Retina (tissue), 1 donor: ENCODE measurements around the gene LIMK1.
"Not testable (repeated sequence)": the region's sequence is repeated elsewhere in the genome, so short reads cannot be mapped to it uniquely, and the experiment has no call there.

Experiments
- DNase-seq: peaks from one replicate; pipeline ENCODE4 v3.0.0-alpha.2; 2016

LIMK1 gene

DNA sequence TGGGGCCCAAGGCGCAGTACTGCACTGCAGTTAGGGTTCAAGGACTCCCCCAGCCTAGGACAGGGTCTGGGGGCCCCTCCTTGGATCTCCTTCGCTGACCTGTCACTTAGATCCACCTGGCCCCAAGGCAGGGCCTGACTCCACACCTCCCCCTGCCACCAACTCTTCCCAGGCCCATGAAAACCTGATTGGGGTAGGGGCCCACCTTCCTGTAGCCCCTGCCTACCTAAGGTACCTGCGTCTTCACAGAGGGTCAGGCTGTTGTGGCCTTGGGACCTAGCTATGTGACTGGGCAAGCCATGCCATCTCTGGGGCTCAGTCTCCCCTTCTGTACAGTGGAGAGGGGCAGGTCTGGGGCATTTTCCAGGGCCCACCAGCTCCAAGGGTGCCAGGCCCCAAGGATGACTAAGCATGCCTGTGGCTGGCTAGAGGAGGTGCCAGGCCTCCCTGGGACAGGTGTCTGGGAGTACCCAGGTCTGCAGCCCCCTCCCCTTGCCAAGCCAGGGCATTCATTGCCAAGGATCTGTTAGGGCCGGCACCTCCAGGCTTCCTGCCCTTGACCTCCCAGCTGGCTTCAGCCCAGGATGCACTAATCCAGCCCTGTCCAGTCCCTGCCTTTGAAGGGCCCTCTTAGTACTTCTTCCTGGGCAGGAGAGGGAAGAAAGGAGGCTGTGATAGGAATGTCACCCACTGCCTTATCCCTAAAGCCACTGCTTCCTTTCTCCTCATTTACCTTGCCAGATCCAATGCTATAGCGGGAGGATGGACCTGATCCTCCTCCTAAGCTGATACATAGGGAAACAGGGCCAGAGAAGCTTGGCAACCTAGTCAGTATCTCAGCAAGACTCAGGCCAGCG is 1.3 kb downstream of the LIMK1 start:
- DNase-seq, result no peak

DNA sequence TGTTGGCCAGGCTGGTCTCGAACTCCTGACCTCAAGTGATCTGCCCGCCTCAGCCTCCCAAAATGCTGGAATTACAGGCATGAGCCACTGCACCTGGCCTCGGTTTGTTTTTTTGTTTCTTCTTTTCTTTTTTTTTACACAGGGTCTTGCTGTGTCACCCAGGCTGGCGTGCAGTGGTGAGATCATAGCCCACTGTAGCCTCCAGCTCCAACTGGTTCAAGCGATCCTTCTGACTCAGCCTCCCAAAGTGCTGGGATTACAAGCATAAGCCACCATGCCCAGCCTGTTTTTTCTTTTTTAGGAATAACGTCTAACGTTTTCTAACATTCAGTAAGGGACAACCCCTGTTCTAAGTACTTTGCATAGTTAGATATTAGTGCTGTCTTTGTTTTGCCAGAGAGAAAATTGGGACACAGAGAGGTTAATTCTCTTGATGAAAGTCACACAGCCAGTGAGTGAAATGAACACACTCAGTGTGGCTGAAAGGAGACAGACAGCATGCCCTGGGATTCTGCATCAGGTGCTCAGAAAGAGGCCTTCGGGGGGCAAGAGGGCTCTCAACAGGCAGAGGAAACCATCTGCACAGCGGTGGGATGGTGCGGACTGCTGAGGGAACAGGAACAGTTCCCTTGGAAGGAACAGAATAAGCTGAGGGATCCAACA is 4.3 kb downstream of the LIMK1 start:
- DNase-seq, result no peak

DNA sequence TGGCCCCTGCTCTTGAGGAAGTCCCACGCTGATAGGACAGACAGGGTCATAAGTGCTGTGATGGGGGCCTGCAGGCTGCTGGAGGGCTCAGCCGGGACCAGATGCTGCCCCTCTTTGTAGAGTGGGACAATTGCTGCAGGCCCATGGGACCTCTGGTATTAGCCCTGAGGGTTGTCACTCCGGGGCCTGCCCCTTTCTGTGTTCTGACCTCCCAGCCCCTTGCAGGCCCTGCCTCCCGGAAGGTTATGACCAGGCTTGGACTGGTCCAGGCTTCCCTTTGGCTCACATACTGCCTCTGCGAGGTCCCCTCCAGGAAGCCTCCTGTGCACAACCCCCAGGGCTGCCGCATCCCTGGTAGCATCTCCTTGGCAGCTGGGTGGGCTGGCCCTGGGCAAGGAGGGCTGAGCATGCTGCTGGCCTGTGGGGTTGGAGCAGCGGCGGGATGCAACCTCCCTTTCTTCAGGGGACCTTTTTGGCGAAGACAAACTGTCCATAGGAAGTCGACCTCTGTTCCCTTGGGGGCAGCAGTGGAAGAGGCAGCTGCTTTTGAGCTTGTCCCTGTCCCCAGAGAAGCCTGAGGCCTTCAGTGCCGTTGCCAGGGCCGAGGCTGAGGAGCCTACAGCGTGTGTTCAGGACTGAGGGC is 8.8 kb downstream of the LIMK1 start:
- peak; percentile 47 for DNase-seq

DNA sequence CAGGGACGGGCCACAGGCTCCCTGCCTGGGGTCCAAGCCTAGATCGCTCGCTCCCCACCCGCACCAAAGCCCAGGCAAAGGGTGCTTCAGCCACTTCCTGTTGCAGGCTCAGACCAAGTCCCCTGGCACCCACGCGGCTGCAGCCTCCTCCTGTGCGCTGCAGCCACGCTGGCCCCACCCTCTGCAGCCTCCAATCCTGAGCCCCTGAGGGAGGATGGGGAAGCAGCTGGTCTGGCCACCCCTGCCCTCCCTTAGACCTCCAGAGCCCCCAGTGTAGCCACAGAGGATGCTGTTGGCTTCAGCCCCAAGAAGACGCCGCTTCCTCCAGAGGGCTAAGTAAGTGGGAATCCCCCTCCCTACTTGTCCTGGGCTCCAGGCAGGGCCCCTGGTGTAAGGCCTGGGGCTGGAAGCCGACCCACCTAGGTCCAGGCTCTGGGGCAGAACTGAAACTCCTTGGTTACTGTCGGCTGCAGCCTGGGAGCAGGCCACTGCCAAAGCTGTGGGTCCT is 9.4 kb downstream of the LIMK1 start:
- DNase-seq, result peak; percentile 46

DNA sequence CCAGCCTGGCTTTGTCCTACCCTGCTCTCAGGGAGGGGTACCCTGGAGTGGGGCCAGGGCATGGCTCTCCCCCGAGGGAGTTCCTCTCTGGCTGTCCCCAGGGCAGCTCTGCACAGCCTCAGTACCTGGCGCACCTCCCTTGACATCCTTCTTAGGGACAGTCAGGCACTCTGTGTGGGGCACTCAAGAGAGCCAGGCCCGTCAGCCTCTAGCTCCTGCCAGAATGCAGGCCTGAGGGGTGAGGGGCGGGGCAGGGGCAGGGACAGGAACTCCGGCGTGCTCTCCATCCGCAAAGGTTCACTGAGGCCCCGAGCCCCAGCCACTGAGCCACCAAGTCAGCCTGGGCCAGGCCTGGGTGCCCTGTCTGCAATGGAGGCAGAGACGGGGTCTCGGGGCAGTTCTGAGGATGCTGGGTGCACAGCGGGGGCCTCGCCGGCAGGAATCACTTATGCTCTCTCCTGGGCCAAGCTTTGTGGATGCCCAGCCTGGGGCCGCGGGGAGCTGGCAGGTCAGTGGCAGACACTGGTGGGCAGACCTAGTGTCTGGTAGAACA is 10.1 kb downstream of the LIMK1 start:
- no peak for DNase-seq

DNA sequence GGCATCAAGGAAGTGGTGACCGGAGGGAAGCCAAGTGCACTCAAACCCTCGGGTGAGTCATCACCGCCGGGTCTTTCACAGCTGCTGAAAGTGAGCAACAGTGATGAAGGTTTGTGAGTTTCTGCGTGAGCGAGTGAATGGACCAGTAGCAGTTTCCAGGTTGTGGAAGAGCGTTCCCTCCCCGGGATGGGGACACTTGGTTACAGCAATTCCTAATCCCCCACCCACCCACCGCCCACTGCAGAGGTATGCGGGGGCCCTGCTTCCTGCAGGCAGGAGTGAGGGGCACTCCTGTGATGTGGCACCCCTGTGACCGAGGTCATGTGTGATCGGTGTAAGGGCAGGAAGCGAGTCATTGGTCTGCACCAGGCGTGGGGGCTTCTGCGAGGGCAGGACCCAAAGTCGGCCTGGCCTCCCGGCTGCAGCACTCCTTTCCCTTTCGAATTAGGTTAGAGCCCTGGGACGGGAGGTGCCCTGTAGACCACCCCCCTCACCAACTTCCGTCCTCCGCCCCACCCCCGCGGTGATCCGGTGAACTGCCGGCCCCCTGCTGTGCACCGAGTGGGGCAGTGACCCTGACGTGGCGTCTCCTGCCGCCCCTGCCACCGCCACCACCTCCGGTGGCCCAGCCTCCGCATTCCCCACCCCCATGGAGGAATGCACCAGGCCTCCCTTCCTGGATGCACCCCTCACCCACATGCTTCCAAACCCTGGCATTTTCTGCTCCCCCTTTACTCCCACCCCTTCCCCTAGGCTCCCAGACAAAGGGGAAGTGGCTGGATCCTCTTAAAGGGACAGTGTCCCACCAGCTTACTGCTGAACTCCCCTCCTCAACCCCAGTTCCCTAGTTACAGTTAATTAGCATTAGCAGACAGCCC is 10.9 kb downstream of the LIMK1 start:
- DNase-seq, result peak; percentile 70

DNA sequence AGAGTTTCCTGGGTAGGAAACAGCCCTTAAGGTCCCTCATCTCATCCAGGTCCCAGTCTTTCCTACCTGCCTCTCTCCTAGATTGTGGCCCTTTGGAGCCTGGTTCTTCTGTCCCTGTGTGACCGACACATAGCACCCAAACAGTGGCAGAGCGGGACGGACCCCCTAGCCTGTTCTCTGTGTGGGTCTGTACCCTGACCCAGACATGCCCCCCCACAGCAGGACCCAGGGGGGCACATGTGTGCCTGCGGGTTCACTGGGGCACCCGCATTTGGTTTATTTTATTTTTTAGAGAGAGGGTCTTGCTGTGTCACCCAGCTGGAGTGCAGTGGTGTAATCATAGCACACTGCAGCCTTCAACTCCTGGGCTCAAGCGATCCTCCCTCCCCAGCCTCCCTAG is 11.5 kb downstream of the LIMK1 start:
- no peak for DNase-seq

DNA sequence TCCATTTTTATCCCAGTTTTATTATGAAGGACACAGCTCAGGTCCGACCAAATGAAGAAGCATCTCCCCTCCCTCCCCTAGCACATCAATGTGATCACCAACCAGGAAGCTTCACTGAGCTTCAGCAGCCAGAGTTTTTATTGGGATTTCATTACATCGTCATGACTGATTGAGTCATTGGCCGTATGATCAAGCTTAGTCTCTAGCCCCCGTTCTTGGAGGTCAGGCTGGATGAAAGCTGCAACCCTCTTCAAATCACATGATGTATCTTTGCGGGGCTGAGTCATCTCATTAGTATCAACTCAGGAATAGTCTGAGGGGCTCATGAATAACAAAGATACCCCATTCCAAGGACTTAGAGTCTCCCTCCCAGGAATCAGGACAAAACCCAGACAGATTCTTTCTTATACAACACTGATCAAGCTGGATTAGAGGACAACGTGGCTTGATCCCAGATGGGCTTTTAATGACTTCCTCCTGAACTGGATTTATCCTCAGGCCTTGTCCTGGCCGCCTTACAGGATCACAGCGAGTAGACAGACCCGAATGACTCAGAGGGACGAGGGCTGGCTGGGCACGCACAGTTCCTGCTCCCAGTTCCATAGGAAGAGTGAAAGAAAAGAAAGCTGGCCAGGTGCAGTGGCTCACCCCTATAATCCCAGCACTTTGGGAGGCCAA is 14.5 kb downstream of the LIMK1 start:
- no peak for DNase-seq

DNA sequence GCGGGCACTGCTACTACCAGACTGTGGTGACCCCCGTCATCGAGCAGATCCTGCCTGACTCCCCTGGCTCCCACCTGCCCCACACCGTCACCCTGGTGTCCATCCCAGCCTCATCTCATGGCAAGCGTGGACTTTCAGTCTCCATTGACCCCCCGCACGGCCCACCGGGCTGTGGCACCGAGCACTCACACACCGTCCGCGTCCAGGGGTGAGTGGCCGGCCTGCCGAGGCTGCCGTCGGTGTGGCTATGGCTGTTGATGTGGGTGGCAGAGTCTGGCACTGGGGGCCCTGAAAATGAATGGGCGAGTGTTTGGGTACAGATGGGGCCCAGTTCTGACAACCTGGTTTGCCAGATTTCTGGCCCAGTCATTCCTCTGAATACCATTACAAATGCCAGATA is 15.4 kb downstream of the LIMK1 start:
- no peak for DNase-seq

DNA sequence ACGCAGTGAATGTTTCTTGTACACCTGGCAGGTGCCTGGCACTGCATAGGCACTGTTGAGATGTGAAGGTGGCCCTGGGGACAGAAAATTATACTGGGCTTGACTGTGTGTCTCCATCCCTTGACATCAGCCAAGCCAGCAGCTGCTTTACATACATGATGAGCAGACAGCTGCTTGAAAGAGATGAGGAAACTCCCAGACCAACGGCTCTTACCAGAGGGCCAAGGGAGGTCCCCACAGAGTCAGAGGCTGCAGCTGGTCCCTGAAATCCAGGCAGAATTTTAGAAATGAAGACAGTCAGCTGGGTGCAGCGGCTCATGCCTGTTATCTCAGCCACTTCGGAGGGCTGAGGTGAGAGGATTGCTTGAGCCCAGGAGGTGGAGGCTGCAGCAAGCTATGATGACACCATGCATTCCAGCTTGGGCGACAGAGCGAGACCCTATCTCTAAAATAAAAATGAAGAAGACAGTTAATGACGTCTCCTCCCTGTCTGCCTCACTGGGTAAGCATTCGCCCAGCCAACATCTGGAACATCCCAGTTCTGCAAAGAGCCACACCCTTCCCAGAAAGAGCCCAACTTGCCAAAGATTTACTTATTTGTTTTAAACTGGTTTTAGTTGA is 17.6 kb downstream of the LIMK1 start:
- DNase-seq, result no peak

DNA sequence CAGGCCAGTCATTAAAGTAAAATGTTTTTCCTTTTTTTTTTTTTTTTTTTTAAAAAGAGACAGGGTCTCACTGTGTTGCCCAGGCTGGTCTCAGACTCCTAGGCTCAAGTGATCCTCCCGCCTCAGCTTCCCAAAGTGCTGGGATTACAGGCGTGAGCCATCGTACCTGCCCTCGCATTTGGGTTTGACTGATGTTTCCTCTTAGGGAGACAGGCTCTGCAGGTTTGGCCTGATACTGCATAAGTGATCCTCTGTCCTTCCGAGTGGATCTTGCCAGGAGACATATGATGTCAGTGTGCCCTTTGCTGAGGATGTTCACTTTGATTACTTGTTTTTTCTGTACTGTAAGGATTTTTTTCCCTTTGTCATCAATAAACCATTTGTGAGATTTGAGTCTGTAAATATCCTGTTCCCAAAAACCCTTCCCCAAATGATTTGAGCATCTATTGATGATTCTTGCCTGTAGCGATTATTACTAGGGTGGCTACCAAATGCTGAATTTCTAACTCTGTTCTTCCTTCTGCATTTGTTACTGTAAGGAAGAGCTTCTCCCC is 19.7 kb downstream of the LIMK1 start:
- no peak for DNase-seq

DNA sequence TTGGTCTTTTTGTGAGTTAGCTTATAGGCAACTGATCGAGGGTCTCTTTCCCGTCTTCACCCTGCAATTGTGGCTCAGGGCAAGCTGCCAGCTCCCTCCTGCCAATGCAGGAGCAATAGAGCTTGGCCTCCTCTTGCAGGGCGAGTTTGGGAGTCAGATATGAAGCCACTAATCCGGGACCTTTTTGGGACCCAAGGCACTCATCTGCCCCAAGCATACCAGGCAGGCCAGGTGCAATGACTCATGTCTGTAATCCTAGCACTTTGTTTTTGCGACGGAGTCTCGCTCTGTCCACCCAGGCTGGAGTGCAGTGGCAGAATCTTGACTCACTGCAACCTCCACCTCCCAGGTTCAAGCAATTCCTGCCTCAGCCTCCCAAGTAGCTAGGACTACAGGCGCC is 21.1 kb downstream of the LIMK1 start:
- DNase-seq, result no peak

DNA sequence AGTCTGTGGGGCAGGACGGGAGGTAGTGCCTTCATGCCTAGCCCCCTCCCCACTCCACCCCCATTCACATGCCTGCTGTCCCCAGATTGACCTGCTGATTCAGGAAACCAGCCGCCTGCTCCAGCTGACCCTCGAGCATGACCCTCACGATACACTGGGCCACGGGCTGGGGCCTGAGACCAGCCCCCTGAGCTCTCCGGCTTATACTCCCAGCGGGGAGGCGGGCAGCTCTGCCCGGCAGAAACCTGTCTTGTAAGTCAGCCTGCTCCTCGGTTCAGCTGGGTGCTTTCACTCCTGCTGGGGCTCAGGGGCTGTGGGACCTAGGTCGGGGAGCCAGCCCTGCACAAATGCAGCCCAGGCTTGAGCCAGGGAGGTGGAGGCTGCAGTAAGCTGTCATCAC is 22.4 kb downstream of the LIMK1 start:
- no peak for DNase-seq

DNA sequence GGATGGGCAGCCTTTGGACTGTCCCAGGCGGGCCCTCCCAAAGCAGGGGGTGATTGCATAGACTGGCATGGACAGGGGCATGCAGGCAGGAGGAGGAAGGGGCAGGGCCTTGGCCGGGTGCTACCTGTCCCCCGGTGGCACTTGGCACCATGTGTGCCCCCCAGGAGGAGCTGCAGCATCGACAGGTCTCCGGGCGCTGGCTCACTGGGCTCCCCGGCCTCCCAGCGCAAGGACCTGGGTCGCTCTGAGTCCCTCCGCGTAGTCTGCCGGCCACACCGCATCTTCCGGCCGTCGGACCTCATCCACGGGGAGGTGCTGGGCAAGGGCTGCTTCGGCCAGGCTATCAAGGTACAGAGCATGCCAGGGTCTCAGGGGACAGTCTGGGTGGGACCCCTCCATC is 23.2 kb downstream of the LIMK1 start:
- DNase-seq, result no peak

DNA sequence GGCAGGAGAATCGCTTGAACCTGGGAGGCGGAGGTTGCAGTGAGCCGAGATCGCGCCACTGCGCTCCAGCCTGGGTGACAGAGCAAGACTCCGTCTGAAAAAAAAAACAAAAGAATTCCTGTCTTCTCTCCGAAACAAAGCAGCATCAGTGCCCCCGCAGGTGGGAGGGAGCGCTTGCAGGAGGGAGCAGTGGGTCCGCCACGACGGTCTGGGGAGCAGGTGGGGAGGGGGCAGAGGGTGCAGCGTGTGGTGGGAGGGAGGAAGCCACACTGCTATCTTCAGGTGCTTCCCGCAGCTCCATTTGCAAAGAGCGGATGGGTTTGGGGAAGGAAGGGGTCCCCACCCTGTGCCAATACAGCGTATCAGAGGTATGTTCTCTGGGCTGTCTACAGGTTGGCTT is 31.7 kb downstream of the LIMK1 start:
- no peak for DNase-seq

DNA sequence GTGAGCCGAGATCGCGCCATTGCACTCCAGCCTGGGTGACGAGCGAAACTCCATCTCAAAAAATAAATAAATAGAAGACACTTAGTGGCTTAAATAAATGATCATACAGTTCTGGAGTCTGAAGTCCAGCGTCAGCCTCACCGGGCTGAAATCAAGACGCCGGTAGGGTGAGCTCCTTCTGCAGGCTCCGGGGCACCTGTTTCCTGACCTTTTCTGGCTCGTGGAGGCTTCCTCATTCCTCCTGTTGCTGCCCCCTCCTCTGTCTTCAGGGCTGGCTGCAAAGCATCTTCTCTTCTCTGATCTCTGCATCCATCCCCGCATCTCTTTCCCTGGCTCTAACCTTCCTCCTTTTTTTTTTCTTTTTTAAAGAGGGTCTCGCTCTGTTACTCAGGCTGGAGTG is 32.8 kb downstream of the LIMK1 start:
- DNase-seq, result no peak

DNA sequence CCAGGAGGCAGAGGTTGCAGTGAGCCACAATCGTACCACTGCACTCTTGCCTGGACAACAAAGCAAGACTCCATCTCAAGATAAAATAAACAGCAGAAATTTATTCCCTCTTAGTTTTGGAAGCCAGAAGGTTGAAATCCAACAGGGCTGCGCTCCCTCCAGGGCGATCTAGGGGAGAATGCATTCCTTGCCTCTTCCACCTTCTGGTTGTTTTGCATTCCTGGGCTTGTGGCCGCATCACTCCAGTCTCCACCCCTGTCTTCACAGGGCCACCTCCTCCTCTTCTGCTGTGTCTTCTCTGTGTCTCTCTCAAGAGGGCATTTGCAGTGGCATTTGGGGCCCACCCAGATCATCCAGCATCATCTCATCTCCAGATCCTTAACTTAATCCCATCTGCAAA is 36.2 kb downstream of the LIMK1 start:
- no peak for DNase-seq

DNA sequence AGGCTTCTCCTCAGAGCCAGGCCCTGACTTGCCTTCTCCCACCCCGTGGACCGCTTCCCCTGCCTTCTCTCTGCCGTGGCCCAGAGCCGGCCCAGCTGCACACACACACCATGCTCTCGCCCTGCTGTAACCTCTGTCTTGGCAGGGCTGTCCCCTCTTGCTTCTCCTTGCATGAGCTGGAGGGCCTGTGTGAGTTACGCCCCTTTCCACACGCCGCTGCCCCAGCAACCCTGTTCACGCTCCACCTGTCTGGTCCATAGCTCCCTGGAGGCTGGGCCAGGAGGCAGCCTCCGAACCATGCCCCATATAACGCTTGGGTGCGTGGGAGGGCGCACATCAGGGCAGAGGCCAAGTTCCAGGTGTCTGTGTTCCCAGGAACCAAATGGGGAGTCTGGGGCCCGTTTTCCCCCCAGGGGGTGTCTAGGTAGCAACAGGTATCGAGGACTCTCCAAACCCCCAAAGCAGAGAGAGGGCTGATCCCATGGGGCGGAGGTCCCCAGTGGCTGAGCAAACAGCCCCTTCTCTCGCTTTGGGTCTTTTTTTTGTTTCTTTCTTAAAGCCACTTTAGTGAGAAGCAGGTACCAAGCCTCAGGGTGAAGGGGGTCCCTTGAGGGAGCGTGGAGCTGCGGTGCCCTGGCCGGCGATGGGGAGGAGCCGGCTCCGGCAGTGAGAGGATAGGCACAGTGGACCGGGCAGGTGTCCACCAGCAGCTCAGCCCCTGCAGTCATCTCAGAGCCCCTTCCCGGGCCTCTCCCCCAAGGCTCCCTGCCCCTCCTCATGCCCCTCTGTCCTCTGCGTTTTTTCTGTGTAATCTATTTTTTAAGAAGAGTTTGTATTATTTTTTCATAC is 38.0 kb downstream of the LIMK1 start:
- no peak for DNase-seq

DNA sequence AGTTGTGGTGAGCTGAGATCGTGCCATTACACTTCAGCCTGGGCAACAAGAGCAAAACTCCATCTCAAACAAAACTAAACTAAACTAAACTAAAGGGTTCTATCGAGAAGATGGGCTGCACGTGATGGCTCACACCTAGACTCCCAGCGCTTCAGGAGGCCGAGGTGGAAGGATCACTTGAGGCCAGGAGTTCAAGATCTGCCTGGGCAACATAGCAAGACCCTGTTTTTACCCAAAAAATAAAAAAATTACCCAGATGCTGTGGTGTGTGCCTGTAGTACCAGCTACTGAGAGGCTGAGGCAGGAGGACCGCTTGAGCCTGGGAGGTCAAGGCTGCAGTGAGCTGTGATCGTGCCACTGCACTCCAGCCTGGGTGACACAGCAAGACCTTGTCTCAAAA is 40.3 kb downstream of the LIMK1 start:
- DNase-seq, result not testable (repeated sequence)

DNA sequence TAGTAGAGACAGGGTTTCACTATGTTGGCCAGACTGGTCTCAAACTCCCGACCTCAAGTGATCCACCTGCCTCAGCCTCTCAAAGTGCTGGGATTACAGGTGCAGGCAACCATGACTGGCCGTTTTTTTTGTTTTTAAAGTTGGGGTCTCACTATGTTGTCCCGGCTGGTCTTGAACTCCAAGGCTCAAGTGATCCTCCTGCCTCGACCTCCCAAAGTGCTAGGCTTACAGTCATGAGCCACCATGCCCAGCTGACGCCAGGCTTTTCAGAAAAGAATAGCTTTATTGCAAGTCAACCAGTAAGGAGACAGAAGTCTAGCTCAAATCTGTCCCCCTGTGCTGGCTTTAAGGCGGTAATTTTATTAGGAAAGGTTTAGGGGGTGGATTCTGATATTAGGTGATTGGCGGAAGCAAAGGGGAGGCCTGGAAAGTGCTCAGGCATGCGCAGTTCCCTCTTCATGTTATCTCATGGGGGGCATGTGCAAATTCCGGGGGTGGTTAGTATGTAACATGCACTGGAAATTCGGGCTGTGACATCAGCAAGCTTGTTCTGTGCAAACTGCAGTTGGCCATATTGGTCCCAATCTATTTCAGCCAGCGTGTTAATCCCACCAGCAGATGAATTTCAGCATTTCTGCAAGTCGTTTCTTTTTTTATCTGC is 42.7 kb downstream of the LIMK1 start:
- no peak for DNase-seq
